Activated T-cell treated with anti-CD3 and anti-CD28 coated beads, Interleukin-2, amount 50 U/mL, for 1 hour (primary cell): ENCODE results near the gene MFRP.

ENCODE experiments used
- DNase-seq: peaks from one replicate; pipeline ENCODE4 v3.0.0-alpha.2; 2020

Gene MFRP

DNA sequence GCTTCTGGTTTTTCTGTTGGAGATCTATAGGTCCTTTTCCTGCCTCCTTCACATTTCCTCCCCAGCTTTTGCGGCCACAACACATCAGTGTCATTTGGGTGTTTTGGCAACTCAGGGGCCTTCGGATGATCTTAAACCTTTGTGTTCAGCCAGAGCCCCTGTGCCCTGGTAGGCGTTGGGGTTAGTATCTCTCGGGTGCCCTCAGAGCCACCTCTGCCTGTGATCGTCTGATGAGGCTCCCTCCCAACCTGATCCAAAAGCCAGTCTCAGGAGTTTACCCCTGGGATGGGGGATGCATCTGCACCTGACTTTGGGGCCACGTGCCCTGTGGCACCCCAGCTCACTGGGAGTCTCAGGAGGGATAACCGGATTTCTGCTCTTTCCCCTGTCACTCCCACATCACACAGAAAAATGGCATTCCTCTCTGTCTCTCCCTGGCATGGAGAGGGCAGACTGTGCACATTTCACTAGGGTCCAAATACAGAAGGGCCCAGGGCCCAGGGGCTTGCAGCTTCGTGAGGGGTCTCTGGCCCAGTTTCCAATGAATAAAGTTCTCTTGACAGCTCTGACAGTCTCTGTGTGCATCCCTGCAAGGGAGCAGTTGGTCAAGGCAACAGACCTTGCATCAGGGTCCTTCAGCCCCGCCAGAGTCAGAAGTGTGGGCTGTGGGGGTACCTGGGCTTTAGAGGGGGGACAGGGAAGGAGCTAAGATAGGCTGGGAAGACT lies 9.6 kb downstream of the MFRP start:
- DNase-seq: no peak

DNA sequence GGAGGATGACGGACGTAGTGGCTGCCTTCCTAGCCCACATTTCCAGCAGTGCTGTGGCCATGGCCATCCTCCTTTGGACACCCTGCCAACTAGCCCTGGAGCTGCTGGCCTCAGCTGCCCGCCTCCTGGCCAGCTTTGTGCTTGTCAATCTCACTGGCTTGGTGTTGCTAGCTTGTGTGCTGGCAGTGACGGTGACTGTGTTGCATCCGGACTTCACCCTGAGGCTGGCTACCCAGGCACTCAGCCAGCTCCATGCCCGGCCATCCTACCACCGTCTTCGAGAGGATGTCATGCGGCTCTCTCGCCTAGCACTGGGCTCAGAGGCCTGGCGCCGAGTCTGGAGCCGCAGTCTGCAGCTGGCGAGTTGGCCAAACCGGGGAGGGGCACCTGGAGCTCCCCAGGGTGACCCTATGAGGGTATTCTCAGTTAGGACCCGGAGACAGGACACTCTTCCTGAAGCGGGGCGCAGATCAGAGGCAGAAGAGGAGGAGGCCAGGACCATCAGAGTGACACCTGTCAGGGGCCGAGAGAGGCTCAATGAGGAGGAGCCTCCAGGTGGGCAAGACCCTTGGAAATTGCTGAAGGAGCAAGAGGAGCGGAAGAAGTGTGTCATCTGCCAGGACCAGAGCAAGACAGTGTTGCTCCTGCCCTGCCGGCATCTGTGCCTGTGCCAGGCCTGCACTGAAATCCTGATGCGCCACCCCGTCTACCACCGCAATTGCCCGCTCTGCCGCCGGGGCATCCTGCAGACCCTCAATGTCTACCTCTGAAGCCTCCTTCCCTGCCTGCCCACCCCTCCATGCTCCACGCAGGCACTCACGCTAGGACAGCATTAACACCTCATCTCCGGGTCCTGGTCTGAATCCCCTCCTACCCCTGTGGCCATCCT lies 10.6 kb downstream of the MFRP start:
- DNase-seq: no peak

GRCh38 chr11:119335091-119335654 lies 11.3 kb downstream of the MFRP start:
- no peak for DNase-seq

- DNase-seq: peak; percentile 93
These were observed 12.2 kb downstream of the MFRP start, which contains the start of gene RNF26 for GRCh38 chr11:119334174-119334930. RNF26 (plus strand) TSS chr11:119334527; CDS start chr11:119335123, 596 bp downstream.

- no peak for DNase-seq
These were observed 14.3 kb downstream of the MFRP start for GRCh38 chr11:119332111-119332765.

- DNase-seq: no peak
These were observed 16.3 kb downstream of the MFRP start for GRCh38 chr11:119330237-119330636.

DNA sequence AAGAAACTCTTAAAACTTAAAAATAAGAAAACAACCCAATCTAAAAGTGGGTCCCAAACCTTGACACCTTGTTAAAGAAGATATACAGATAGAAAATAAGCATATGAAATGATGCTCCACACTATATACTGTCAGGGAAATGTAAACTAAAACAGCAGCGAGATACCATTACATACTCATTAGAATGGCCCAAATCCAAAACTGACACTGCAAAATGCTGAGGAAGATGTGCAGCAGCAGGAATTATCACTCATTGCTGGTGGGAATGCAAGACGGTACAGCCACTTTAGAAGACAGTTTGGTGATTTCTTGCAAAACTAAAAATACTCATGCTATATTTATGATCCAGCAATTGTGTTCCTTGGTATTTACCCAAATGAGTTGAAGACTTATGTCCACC lies 17.2 kb downstream of the MFRP start:
- no peak for DNase-seq

- no peak for DNase-seq
These were observed 22.3 kb downstream of the MFRP start for GRCh38 chr11:119324189-119324588.

DNA sequence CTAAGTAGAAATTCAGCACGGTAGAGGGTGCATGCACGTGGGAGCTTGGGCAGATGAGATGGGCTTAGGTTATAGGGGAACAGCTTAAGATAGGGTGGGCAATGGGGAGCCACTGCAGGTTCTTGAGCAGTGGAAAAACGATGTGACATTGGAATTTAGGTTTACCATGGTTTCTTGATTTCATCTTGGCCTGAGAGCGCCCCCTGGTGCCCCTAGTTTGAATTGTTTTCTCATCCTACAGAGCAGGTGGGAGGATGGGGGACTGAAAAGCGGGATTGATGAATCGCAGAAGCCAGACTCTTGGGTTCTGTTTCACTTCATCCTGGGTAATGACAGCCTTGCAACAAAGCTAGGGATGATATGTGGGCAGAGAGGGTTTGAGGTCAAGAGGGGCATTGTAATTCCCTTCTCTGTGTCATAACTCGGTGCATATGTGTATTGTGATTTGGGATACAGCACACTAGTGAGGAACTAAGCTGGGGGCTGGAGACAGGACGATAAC lies 22.9 kb downstream of the MFRP start:
- peak; percentile 82 for DNase-seq

DNA sequence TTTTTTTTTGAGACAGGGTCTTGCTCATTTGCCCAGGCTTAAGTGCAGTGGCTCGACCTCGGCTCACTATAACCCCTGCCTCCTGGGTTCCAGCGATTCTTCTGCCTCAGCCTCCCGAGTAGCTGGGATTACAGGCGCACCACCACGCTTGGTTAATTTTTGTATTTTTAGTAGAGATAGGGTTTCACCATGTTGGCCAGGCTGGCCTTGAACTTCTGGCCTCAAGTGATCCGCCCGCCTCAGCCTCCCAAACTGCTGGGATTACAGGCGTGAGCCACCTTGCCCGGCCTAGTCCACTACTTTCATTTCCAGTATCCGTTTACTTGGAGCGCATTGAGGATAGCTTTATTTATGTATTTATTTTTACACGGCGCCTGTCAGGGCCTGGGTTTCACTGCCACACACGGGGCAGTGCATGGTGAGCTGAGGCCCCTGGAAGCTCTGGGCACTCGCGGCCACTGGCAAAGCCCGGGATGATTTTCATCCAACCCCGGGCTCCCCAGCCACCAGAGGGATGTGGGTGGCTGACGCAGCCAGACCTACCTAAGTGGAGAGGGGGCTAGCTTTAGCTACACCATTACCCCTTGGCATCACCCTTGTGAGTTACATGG lies 23.5 kb downstream of the MFRP start:
- DNase-seq: peak; percentile 13

- no peak for DNase-seq
These were observed 24.2 kb downstream of the MFRP start for GRCh38 chr11:119322360-119322739.

DNA sequence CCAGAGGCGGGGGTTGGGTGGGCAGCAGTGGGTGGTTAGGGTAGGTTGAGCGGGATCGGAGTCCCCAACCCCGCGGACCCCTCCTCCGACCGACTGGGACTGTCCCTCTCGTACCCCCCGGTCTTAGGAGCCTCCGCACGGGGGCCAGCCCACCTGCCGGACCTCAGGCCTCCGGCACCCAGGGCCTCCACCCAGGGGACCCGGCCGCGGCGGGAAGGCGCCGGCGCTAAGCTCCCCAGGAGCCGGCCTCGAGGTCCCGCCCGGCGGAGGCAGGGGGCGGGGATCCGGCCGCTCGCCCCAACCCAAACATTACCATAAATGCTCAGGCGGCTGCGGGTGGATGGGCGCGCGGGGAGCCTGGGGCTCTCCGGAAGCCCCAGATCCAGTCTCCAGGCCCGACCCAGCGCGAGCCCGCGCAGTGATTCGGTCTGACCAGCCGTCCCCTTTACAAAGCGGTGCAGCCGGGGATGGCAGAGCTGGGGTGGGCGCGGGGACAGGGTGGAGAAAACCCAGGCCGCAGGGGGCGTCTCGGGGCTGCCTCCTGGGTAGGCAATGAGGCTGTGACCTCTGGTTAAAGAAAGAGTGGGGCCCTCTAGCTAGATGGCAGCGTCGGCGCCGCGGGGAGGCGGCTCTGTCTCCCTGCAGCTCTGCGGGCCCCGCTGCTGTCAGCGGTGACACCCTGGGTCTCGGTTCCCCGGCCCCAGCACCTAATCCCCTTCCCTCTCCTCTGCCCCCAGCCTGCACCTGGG lies 25.6 kb downstream of the MFRP start:
- DNase-seq: peak; percentile 62

- no peak for DNase-seq
These were observed 26.2 kb downstream of the MFRP start for GRCh38 chr11:119320240-119320775.

DNA sequence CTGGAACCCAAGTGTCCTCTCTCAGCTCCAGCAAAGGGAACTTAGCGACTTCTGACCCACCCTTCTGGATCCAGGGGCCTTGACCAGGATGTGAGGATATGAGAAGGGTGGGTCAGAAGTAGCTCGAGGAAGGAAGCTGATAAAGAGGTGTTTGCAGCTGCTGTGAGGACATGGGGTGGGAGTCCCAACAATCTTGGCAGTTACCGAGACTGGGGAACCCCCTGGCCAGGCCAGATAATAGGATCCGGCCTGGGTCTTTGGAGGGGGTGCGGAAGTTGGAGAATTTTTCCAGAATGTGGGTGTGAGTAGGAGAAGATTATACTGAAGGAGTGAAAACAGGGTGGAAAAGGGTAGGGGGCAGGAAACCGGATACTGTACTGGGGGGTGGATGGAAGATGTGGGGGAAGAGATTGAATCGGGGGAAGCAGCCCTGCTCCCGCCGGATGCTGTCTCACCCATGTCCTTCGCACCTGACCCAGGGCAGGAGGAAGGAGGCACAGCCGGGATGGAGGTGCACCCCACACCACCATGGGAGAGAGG lies 26.7 kb downstream of the MFRP start:
- no peak for DNase-seq

- no peak for DNase-seq
These were observed 27.3 kb downstream of the MFRP start for GRCh38 chr11:119319136-119319699.

- no peak for DNase-seq
These were observed 28.0 kb downstream of the MFRP start for GRCh38 chr11:119318240-119319135.

DNA sequence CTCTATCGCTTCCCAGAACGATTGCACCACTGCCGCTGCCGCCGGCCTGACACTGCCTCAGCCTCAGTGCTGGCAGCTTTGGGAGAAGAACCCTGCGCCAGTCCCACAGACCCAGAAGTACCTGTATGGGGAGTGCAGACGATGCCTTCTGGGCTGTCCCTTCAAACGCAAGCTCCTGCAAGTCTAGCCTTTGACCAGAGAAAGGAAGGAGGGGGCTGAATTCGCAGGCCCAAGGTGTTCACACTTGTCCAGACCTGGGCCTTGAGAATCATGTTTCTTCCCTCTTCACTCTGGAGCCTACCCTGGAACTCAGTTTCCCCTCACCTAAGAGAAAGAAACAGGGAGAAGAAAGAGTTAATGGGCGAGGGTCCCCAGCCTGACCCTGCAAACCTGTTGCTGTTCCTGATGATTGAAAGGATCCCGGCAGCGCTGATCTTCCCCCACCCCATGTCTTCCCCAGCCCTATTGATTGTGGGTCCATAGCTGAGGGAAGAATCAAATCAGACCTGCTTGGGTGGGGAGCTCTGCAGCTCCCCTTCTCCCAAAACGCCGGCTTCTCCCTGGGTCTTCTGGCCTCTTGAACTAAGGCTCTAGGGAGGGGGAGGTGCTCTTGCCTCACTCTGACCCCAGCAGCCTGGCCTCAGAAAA lies 28.8 kb downstream of the MFRP start:
- no peak for DNase-seq
